Vagina (tissue), 2 donors: Measurements from ENCODE around the gene RAB8B.

Source experiments
- CTCF ChIP-seq, 3 experiments: fragments of 450-650 bp in 2 of 3; fragments of 200-600 bp in 1 of 3; sonication (generic) in 1 of 3; IDR thresholded peaks; one replicate each; pipeline ENCODE4 v1.5.1; 2017 to 2019; ENCODE audit warnings: antibody characterized with exemption in 3 of 3, mild to moderate bottlenecking in 2 of 3, moderate library complexity in 2 of 3
- POLR2A ChIP-seq, 2 donors: fragments of 450-650 bp; IDR thresholded peaks; one replicate each; pipeline ENCODE4 v1.6.1; 2017; ENCODE audit warnings: antibody characterized with exemption in 2 of 2, mild to moderate bottlenecking in 2 of 2, moderate library complexity in 2 of 2
- POLR2AphosphoS5 ChIP-seq, 2 donors: sonication (generic); formaldehyde crosslinking; IDR thresholded peaks; one replicate each; pipeline ENCODE4 v1.9.0; 2017; ENCODE audit warnings: antibody characterized with exemption in 2 of 2, mild to moderate bottlenecking in 2 of 2, low read depth in 1 of 2; ENCODE audit not compliant: insufficient read depth in 1 of 2

GRCh38 chr15:63295341-63295740, 105.9 kb downstream of the RAB8B start:
- TF ChIP-seq POLR2AphosphoS5 (IDR thresholded peaks at IDR 0.05; ENCODE audit: insufficient read depth in 1 of 2, low read depth in 1 of 2), result no peak
- no peak for TF ChIP-seq CTCF (IDR thresholded peaks at IDR 0.05)
- no peak for TF ChIP-seq POLR2A (IDR thresholded peaks at IDR 0.05)
